Measurements from ENCODE around the gene CTXND1.

The CTXND1 gene

DNA sequence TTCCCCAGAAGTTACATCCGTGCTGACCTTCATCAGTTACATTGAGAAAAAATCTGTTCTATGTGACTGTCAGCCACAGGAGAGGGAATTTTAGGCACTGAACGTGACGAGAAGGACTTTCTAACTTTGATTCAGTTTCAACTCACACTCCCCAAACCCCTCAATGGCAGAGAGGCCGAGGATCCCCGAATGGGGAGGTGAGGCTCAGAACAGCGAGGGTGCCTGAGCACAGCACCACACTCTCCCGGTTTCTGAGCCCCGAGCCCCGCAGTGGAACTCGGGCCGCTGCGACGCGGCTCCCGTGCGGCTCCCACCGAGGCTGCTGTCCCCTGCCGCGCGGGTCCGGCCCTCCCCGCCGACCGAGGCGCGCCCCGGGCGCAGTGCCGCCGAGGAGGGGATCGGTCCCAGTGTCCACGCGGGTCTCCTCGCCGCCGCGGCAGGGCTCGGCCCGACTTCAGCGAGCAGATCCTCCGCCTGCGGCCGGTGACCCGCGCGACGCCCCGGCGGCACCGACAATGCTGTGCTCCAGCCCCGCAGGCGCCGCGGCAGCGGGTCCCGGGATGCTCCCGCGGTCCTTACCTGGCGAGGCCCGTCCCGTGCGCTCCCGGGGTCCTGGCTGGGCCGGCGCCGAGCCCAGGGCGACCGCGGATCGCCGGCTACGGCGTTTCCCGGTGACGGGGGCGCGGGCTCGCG lies 439 bp downstream of the CTXND1 start:
- no peak for DNase-seq

DNA sequence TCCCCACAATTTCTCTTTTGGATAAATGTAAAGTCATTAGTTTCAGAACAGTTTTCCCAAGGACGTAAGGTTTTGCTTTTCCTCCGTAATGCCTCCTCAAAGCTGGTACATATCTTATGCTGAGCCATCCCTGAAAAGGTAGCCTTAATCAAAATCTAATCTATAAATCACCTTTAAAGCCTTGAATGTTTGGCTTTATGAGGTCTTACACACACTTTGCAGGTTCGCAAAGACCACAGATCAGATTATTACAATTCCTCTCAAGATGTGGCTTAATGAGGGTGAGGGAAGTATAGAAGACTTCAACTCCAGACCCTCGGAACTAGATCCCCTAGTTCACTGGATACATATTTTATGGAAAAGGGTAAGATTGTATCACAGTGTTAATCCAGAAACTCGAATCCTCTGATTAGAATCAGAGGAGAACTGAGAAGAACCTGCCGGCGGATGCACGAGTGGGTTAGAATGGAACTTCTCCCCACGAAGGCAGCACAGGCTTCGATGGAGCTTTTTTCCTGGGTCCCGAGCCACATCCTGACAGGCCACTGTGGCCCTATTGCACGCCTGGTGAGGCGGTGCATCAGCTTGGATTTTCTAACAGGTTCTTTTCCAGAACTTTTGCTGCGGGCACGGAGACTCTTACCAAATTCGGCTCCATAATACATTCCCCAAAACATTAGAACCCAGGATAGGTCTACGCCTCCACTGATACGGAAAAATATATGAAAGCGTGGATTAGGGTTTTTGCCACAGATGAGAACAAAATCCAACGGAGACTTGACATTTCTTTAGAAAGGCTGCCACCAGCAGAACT lies 1.2 kb downstream of the CTXND1 start:
- DNase-seq: no peak

DNA sequence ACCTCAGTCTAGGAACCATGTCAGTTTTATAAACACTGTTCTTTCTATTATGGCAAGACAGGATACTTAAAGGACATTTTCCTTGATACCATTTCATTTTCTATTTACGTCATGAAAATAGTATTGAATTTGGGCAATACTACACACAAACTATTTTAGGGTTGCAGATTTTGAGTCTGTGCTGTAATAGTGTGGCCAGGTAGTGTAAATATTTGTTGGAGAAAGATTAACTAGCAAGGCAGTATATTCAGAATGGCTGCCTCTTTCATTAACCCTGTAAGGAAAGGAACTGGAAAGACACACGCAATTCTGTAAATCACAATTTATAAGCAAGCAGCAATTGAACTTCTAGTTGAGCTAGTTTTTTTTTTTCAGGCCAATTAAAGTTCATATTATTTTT lies 2.0 kb downstream of the CTXND1 start:
- no peak for DNase-seq

DNA sequence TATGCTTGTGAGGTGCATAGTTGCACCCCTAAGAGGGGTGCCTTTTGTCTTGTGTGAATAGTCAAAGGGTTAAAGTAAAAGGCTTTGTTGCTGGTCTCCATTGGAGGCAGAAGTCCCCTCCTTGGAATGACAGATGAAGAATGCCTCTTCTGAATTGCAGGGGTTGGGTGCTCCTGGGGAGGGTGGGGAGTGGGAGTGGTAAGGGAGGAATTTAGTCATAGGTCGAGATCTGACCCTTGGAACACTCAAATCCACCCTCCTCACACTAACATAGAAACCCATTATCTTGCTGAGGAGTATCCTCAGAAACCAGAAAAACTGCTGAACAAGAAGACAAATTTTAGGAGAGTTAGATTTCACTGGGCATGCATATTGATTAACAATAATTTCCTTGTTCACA lies 4.7 kb downstream of the CTXND1 start:
- DNase-seq: no peak

DNA sequence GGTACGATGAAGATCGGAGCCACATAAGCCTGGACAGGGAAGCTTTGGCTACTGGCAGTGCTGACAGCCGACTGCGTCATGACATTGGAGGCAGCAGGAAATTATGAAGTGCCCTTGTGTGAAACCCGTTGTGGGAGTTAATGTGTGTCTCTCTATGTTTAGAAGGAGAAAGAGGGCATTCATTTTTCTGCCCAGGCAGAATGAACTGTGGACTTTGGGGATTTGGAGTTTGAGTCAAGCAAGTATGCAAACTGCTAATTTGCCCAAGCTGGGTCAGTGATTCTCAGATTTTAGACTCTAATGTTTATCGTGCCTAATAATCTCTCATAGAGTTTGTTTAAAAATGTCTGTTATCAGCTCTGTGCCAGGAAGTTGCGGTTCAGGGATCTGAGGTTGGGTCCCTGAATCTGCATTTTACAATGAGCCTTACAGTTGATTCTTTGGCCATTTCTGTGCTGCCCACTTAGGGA lies 5.6 kb downstream of the CTXND1 start:
- no peak for DNase-seq

DNA sequence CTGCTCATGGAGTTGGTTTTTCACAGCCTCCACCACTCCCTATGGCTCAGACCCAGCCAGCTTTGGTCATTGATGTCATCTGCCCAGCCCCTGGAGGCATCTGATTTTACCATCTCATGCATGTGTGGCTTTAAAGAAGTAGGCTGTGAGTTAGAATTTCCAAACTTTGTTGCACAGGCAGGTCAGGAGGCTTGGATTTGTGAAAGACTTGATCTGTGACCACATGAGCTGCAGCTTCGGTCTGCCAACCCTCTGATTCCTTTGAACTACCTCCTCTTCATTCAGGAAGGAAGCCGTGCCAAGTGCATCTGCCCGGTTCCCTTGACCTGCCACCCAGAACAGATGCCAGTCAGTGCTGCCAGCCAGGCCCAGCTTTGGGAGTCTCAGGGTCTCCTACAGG lies 9.2 kb downstream of the CTXND1 start:
- no peak for DNase-seq

DNA sequence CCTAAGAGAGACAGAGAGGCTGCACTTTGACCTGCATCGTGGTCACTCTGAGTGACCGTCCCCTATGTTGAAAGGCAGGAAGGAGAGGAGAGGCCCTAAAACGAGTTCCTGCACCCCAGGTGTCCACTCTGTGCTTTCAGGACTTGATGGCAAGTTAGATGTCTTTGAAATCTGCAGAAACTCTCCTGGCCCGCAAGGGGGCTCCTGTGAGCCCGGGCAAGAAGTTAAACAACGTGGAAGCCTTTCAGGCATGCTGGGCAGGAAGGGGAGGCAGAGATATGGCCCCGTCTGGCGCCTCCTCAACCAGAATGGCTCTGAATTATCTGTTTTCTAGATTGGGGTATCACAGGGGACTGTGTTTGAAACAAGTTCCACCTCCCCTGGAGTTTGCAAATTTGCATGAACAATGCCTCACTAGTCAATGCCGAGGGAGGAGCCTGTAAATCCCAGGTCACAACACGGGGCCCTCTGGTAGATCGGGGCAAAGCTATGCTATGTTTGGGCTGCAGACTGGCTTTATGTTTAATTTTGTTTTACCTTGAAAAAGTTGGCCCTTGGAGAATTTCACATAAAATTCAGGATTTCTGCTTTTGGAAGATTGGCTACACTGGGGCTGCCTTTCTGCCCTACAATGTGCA lies 9.8 kb downstream of the CTXND1 start:
- no peak for DNase-seq

DNA sequence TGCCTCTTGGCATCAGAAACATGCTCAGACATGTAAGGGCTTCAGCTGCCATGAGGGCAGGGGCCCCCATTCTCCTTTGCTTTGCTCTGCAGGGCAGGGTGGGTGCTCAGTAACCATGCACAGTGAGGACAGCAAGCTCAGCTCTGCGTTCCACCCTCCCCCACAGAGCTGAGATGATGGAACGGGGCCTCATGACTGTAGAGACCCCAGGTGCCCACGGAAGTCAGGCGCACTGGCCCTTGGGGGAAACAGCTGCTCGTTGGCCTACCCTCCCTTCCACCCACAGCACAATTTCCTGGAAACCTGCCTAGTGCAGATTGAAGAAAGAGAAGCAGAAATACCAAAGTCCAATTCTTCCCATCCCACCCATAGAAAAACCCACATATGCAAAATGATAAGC lies 10.5 kb downstream of the CTXND1 start:
- DNase-seq: no peak

GRCh38 chr15:80240276-80240675 lies 11.7 kb downstream of the CTXND1 start:
- no peak for DNase-seq

DNA sequence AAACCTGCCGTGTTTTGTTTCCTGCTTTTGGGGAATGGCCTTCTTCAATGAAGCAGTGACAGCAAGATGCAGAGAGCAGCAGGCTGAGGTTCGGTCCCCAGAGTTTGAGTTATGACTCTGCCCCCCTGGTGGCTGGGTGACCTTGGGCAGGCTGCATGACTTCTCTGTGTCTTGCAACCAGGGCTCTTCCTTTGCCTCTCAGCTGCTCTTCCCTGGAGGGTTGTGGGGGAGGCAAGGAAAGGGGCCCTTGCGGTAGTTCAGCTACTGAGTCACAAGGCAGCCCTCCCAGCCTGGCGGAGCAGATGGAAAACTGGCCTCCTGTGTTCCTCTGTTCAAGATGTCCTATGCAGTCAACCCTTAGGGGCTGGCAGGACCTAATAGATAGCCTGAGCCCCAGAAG lies 17.1 kb downstream of the CTXND1 start:
- DNase-seq: no peak

DNA sequence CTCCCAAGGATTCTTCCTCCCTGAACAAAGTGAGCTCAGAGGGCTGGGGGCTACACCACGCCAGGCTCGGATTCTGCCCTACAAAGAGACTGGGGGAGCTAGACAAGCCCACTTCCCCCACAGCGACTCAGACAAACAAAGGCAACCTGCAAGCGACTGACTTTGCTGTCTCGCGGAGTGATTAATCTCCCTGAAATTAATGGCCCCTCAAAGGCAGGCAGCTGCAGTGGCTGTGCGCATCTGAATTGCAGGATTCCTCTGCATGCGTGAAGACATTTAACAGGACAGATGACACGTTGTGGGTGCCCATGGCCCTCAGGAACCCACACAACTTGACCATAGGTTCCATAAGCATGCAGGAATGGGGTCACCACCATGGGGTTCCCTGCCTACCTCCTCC lies 18.4 kb downstream of the CTXND1 start:
- no peak for DNase-seq

DNA sequence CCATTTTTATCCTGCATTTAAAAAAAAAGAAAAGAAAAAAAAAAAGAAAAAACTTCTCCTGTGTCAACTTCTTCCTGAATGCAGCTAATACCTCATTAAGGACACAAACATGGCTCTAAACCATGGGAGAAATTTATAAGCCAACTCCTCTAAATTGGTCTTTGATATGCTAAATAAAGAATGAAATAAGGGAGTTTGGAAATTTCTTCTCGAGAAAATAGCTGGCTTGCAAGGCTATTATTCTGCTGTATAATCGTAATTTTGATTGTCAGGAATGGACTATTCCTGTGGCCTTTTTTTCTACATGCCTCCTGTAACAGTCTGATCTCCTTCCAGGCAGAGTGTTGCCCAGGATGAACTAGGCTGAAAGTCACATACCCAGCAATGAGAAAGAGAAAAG lies 20.6 kb downstream of the CTXND1 start:
- DNase-seq: no peak

- no peak for DNase-seq
Measured at GRCh38 chr15:80228959-80229610, 22.9 kb downstream of the CTXND1 start.

DNA sequence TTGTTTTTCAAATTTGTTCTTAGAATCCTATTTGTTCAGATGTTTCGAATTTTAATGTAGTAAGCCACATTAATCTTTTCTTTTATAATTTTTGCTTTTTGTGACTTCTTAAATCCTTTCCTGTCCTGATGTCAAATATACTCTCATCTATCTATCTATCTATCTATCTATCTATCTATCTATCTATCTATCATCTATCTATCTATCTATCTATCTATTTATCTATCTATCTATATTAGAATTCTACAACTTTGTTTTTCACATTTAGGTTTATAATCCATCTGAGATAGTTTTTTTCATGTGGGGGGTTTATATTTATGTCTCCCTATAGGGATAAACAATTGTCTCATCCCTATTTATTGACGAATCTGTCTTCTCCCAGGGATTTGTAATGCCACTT lies 32.1 kb downstream of the CTXND1 start:
- DNase-seq: no peak

DNA sequence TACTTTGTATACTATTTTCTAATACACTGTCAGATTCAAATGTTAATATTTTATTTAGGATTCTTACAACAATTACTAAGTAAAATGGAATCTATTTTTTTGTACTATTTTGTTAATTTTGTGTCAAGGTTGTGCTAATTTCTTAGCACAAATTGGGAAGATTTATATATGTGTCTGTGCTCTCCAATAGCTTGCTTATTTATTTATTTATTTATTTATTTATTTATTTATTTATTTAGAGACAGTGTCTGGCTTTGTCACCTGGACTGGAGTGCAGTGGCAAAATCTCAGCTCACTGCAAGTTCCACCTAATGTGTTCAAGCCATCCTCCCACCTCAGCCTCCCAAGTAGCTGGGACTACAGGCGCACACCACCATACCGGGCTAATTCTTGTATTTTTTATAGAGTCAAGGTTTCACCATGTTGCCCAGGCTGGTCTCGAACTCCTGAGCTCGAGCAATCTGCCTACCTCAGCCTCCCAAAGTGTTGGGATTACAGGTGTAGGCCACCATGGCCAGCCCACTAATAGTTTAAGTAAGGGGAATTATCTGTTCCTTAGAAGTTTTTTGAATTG lies 34.6 kb downstream of the CTXND1 start:
- no peak for DNase-seq

- no peak for DNase-seq
Measured at GRCh38 chr15:80216911-80217310, 35.1 kb downstream of the CTXND1 start.

DNA sequence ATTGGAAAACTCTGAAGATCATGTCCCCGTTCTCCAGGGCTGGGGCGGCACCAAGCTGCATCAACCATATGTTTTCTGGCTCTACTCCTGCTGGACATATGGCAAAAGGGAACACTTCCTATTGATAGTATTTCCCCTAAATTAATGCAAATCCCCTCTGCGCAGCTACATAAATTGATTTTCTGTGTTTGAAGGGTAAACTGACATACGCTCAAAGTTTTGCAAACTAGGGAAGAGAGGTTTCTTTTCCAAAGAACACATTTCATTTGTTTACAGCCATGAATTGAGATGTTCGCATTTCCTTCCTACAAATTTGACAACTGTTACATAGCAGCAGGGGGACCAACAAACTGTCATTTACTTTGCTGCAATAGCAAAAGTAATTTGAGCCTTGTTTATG lies 35.9 kb downstream of the CTXND1 start:
- no peak for DNase-seq

GRCh38 chr15:80214910-80215309 lies 37.1 kb downstream of the CTXND1 start:
- no peak for DNase-seq

GRCh38 chr15:80211976-80212375 lies 40.0 kb downstream of the CTXND1 start:
- no peak for DNase-seq

- no peak for DNase-seq
Measured at GRCh38 chr15:80210611-80211573, 41.1 kb downstream of the CTXND1 start.

DNA sequence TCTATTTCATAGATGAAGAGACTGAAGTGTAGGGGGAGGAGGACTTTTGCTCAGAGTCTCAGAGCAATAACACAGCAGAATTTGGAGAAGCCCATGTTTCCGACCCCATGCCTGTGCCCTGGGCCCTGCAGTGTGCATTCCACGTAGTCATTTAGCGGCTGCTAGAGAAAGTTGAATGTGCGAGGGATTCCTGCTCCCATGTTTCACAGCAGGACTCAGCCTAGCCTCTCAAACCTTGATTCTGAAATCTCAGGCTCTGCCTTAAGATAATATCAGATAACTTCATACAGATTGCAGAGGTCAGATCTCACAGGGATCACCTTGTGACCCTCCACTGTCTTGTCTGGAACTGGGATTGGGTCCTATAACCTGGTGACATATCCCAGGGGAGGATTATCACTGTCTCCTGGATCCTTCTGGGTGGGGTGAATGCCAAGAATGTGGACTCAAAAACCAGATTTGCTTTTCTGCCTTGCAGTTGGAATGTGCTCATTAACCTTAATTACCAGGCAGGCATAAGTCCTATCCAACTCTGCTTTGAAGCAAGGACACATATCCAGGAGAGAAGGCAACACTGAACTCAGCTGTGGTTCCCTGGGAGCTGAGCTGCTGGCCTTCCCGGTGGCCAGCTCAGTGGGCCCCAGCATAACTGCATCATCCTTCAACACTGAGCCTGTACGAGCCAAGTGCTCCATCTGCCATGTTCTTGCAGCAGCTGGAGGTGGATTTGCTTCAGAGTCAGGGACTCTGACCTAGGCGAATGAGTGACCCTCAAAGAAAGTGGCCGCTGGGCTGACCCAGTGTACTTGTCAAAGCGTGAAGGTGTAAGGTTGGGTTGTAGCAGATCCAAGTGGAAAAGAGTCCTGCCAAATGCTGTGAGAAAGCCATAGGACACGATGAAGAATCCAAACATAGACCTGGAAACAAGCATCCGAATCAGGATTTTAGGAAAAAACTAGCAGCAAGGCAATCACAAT lies 43.0 kb downstream of the CTXND1 start:
- DNase-seq: no peak
